Cerebellar nuclear complex (tissue), 1 donor: Measurements from ENCODE around the gene KIAA0232.
A peak's percentile ranks its signal among the peaks of the same experiment; 100 is the strongest.
"Not testable (repeated sequence)": the region's sequence is repeated elsewhere in the genome, so short reads cannot be mapped to it uniquely, and the experiment has no call there.

Experiments
- DNase-seq, 2 experiments: peaks; one replicate each; lab custom pipeline; 2025; lab: John Stamatoyannopoulos, UW

KIAA0232 gene

GRCh38 chr4:6777636-6778281, 4.8 kb upstream of the KIAA0232 start:
- no peak for DNase-seq

- DNase-seq, result no peak
Measured at GRCh38 chr4:6778435-6778834, 4.1 kb upstream of the KIAA0232 start.

- no peak for DNase-seq
Measured at GRCh38 chr4:6779667-6780565, 2.6 kb upstream of the KIAA0232 start.

- DNase-seq, result no peak
Measured at GRCh38 chr4:6781113-6781512, 1.4 kb upstream of the KIAA0232 start.

GRCh38 chr4:6781561-6781960, 966 bp upstream of the KIAA0232 start:
- DNase-seq, result no peak

GRCh38 chr4:6782846-6783110, 251 bp downstream of the KIAA0232 start:
- DNase-seq, result no peak

- peak; percentile 36 to 70 for DNase-seq
Measured at GRCh38 chr4:6783111-6783981, 819 bp downstream of the KIAA0232 start.

GRCh38 chr4:6785572-6785925, 3.0 kb downstream of the KIAA0232 start:
- DNase-seq, result no peak

- no peak for DNase-seq
Measured at GRCh38 chr4:6788123-6788522, 5.6 kb downstream of the KIAA0232 start.

- DNase-seq, result not testable (repeated sequence)
Measured at GRCh38 chr4:6791245-6791644, 8.7 kb downstream of the KIAA0232 start.

GRCh38 chr4:6791796-6792195, 9.3 kb downstream of the KIAA0232 start:
- not testable (repeated sequence) for DNase-seq

- no peak for DNase-seq
Measured at GRCh38 chr4:6794189-6794588, 11.7 kb downstream of the KIAA0232 start.

- DNase-seq, result no peak
Measured at GRCh38 chr4:6795821-6796220, 13.3 kb downstream of the KIAA0232 start.

GRCh38 chr4:6797368-6797767, 14.8 kb downstream of the KIAA0232 start:
- DNase-seq, result not testable (repeated sequence)

GRCh38 chr4:6799091-6799490, 16.6 kb downstream of the KIAA0232 start:
- DNase-seq, result no peak

- DNase-seq, result no peak
Measured at GRCh38 chr4:6802025-6802424, 19.5 kb downstream of the KIAA0232 start.

GRCh38 chr4:6802626-6803025, 20.1 kb downstream of the KIAA0232 start:
- no peak for DNase-seq

- no peak for DNase-seq
Measured at GRCh38 chr4:6803246-6803645, 20.7 kb downstream of the KIAA0232 start.

GRCh38 chr4:6804082-6804752, 21.7 kb downstream of the KIAA0232 start:
- DNase-seq, result no peak

- no peak for DNase-seq
Measured at GRCh38 chr4:6806924-6807626, 24.5 kb downstream of the KIAA0232 start.

GRCh38 chr4:6808259-6808658, 25.7 kb downstream of the KIAA0232 start:
- DNase-seq, result no peak
